Osteocyte (in vitro differentiated cells): Measurements from ENCODE around the gene EVPL. TPM values are rescaled to one million over a fixed set of nuclear protein-coding genes. Genes with fewer than 3 reads are reported as not detected.

Source experiments
- DNase-seq: peaks from one replicate; pipeline ENCODE4 v3.0.0; 2021; ENCODE audit warnings: mixed read lengths; ENCODE audit not compliant: unreplicated experiment; ENCODE audit errors: extremely low spot score
- H3K27ac Mint-ChIP-seq: one replicate; pipeline ENCODE4 v1.8.0; 2021; ENCODE audit warnings: mild to moderate bottlenecking, mixed read lengths; ENCODE audit not compliant: unreplicated experiment
- H3K27me3 Mint-ChIP-seq: one replicate; pipeline ENCODE4 v1.8.0; 2021; ENCODE audit warnings: mixed read lengths; ENCODE audit not compliant: unreplicated experiment
- H3K36me3 Mint-ChIP-seq: one replicate; pipeline ENCODE4 v1.8.0; 2021; ENCODE audit warnings: mixed read lengths; ENCODE audit not compliant: unreplicated experiment
- H3K4me1 Mint-ChIP-seq: one replicate; pipeline ENCODE4 v1.8.0; 2021; ENCODE audit warnings: mixed read lengths; ENCODE audit not compliant: unreplicated experiment
- H3K4me3 Mint-ChIP-seq: one replicate; pipeline ENCODE4 v1.8.0; 2021; ENCODE audit warnings: mild to moderate bottlenecking, moderate library complexity, mixed read lengths; ENCODE audit not compliant: unreplicated experiment
- H3K9me3 Mint-ChIP-seq: one replicate; pipeline ENCODE4 v1.8.0; 2021; ENCODE audit warnings: mixed read lengths; ENCODE audit not compliant: unreplicated experiment
- total RNA-seq: library from RNA; stranded (reverse); gene quantifications from 2 replicates; pipeline ENCODE4 v1.2.1, GENCODE V29; 2021
- TF ChIP-seq, protein P1 (sequence below): fragments of 200-600 bp; sonication (generic); IDR thresholded peaks from 2 replicates; pipeline ENCODE4 v1.5.0; 2021; ENCODE audit warnings: antibody characterized with exemption, mild to moderate bottlenecking, moderate library complexity

EVPL gene
- total RNA-seq, 1 donor from 2014 or later, result not detected

DNA sequence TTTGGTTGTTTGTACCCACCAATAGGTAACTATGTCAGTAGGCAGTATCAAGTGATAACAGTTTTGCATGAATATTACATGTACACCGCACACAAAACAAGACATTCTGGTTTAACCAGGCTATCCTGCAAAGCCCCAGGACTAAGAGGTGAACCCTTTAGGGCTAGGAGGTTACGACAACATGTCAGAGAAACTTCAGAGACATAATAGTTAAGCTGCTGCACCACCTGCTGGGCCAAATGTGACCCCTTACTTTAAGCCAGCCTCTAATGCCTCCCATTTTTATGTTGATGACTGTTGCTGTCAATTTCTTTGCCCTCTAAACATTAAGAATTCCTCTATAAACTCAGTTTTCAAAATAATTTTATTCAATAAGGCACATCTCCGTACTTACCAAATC lies 29.8 kb upstream of the EVPL start:
- TF ChIP-seq, protein P1, sequence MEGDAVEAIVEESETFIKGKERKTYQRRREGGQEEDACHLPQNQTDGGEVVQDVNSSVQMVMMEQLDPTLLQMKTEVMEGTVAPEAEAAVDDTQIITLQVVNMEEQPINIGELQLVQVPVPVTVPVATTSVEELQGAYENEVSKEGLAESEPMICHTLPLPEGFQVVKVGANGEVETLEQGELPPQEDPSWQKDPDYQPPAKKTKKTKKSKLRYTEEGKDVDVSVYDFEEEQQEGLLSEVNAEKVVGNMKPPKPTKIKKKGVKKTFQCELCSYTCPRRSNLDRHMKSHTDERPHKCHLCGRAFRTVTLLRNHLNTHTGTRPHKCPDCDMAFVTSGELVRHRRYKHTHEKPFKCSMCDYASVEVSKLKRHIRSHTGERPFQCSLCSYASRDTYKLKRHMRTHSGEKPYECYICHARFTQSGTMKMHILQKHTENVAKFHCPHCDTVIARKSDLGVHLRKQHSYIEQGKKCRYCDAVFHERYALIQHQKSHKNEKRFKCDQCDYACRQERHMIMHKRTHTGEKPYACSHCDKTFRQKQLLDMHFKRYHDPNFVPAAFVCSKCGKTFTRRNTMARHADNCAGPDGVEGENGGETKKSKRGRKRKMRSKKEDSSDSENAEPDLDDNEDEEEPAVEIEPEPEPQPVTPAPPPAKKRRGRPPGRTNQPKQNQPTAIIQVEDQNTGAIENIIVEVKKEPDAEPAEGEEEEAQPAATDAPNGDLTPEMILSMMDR, result no peak
- H3K4me1 Mint-ChIP-seq, result peaks cover 12% of the 10 kb centered on the region
- no peak for DNase-seq
- peaks cover 46% of the 10 kb centered on the region for H3K36me3 Mint-ChIP-seq
- no peak overlapping the region for H3K27ac Mint-ChIP-seq
- no peaks in the 10 kb centered on the region for H3K27me3 Mint-ChIP-seq
- H3K9me3 Mint-ChIP-seq, result no peaks in the 10 kb centered on the region
- no peak overlapping the region for H3K4me3 Mint-ChIP-seq

DNA sequence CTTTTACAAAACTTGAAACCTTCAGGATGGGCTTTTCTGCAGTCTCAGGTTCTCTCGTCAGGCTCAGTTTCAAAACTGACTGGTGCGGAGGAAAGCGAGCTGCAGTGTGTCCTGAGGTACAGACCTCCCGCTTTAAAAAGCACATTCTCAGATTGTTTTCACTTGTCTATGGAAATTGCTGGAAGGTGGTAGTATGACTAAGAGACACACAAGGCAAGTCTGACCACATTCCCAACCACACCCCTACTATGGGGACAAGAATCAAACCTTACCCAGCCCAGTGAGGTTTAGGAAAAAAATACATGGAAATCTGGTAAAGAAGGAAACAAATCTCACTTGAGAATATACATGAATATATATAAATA lies 27.0 kb upstream of the EVPL start:
- peaks cover 12% of the 10 kb centered on the region for H3K4me1 Mint-ChIP-seq
- no peak overlapping the region for H3K4me3 Mint-ChIP-seq
- TF ChIP-seq, protein P1, result no peak
- peak overlapping the region; percentile 79 for H3K27ac Mint-ChIP-seq
- no peaks in the 10 kb centered on the region for H3K9me3 Mint-ChIP-seq
- H3K27me3 Mint-ChIP-seq, result no peaks in the 10 kb centered on the region
- H3K36me3 Mint-ChIP-seq, result peaks cover 47% of the 10 kb centered on the region
- no peak for DNase-seq

DNA sequence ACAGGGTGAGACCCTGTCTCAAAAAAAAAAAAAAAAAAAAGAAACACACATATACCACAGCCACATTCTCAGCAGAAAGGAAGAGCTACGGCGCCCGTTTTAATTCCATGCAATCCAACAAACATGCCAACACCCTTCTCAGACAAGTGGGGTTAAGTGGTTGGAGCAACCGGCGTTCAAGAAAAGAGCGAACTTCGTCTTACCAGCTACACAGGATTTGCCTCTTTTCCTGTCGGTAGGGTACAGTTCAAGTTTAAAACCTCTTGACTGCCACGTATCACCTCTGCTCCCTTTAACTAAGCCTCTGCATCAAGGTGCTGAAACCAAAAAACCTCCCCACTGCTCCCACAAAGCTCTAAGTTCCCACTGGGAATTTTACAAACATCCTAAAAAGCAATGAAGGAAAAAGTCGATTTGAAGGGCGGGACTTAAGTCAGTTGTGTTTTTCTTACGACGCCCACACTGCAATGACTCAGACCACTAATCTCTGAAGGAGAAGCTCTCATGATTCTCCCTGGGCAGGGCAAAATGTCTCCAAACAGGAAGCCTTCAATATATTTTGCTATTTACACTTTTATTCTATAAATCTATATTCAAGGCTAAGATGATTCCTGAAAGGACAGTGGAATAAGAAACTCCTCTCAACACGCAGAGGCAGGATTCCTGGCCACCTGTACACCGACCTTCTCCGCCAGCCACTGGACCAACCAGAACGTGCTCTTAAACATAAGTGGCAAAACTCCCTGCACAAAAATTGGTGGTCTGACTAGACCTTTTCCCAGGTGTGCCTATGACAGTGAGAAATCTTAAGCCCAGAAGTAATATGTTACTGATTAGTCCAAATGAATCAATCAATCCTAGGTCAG lies 26.4 kb upstream of the EVPL start:
- peak overlapping the region; percentile 79 for H3K27ac Mint-ChIP-seq
- peaks cover 48% of the 10 kb centered on the region for H3K36me3 Mint-ChIP-seq
- no peak for DNase-seq
- TF ChIP-seq, protein P1, result no peak
- H3K4me3 Mint-ChIP-seq, result no peak overlapping the region
- H3K4me1 Mint-ChIP-seq, result peaks cover 12% of the 10 kb centered on the region
- no peaks in the 10 kb centered on the region for H3K27me3 Mint-ChIP-seq
- H3K9me3 Mint-ChIP-seq, result no peaks in the 10 kb centered on the region

DNA sequence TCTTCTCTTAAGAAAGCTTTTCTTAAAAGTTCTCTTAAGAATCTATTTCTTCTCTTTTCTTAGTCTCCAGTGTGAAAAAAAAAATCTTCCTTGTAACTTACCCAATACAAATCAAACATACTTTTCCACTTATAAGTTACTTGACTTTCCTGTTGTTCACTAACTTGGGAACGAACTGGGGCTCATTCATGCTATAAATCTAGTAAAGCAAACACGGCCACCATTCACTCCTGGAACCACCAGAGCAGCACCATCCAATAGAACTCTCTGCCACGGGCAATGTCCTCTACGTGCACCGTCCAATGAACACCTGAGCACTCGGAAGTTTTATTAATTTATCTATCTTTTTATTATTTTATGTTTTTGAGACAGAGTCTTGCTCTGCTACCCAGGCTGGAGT lies 24.5 kb upstream of the EVPL start:
- Mint-ChIP-seq H3K36me3 (peaks cover 48% of the 10 kb centered on the region), H3K4me1 (peaks cover 12% of the 10 kb centered on the region), H3K4me3 (no peak overlapping the region), H3K27me3 (no peaks in the 10 kb centered on the region), H3K9me3 (no peaks in the 10 kb centered on the region), H3K27ac (no peak overlapping the region)
- DNase-seq, result no peak
- TF ChIP-seq, protein P1, result no peak

DNA sequence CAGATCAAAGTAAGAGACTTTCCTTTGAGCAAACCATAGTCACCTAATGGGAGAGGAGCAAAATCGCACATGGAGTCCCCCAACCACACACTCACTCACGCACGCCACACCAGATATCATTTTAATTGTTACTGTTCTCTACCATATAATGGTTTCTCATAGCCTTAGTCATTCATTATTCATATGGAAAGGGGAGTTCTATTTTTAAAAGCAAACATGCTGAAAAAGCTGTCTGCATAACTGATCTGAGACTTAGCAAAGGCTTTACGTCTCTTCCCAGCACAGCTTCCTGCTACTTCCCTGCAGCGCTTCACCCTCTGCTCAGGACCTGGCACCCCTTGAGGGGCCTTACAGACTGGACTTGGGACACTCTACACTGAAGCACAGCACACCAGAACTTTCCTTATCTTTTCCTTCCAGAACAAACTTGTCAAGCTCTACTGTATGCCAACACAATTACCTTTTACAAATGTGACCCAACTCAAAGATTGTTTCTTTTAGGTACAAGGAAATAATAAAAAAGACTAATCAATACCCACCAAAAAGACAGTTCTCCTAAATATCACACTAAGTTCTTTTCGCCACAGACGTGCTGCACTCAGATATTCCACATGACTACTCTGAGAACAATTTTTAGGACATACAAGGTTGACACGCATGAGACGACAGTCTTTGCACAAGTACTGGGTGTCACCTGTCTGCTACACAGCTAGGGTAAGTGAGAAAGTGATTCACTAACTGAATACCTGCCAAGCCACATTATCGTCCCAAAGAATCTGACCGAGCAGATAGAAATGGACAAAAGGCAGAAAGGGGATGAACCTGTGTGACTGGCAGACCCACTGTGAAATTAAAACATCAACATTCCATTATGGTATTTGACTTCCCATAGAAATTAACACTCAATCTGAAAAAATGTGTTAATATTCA lies 23.7 kb upstream of the EVPL start:
- Mint-ChIP-seq H3K4me3 (no peak overlapping the region), H3K27ac (no peak overlapping the region), H3K4me1 (peaks cover 12% of the 10 kb centered on the region), H3K27me3 (no peaks in the 10 kb centered on the region), H3K36me3 (peaks cover 48% of the 10 kb centered on the region), H3K9me3 (no peaks in the 10 kb centered on the region)
- TF ChIP-seq, protein P1, result no peak
- DNase-seq, result no peak
